CD4-positive, CD25-positive, alpha-beta regulatory T cell (primary cell): ENCODE data around the gene CRKL. TPM values are rescaled to one million over a fixed set of nuclear protein-coding genes. Genes with fewer than 3 reads are reported as not detected.

Source experiments
- ATAC-seq, 2 donors: fragments of 150-1000 bp; cut with Tn5 transposase; one replicate each; pipeline ENCODE4 v1.10.0; 2021; ENCODE audit warnings: low read depth in 2 of 2, moderate number of reproducible peaks in 2 of 2, moderate library complexity in 1 of 2
- DNase-seq, 3 donors: peaks; one replicate each; pipeline versions ENCODE4 v3.0.0 to v3.0.0-alpha.2; 2012 to 2022; ENCODE audit warnings: mixed read lengths in 1 of 3
- H3K27ac ChIP-seq: one replicate; pipeline ENCODE4 v1.7.0; 2013; ENCODE audit warnings: mild to moderate bottlenecking, low read length; ENCODE audit not compliant: insufficient read depth, poor library complexity, severe bottlenecking
- H3K27me3 ChIP-seq: one replicate; pipeline ENCODE4 v1.7.0; 2013; ENCODE audit warnings: low read length; ENCODE audit not compliant: control insufficient read depth, insufficient read depth
- H3K36me3 ChIP-seq: one replicate; pipeline ENCODE4 v1.7.0; 2013; ENCODE audit warnings: mild to moderate bottlenecking, low read length, moderate library complexity; ENCODE audit not compliant: control insufficient read depth, insufficient read depth
- H3K4me1 ChIP-seq: 2 replicates; pipeline ENCODE4 v1.7.0; 2013; ENCODE audit warnings: mild to moderate bottlenecking, low read length; ENCODE audit not compliant: insufficient read depth, control insufficient read depth, poor library complexity, severe bottlenecking
- H3K4me3 ChIP-seq: one replicate; pipeline ENCODE4 v1.7.0; 2013; ENCODE audit warnings: low read depth, mild to moderate bottlenecking, low read length, moderate library complexity
- H3K9me3 ChIP-seq, 2 experiments: 1 replicate in 1 of 2; 2 replicates in 1 of 2; pipeline ENCODE4 v1.7.0; 2013; ENCODE audit warnings: low read length in 2 of 2, mild to moderate bottlenecking in 1 of 2, moderate library complexity in 1 of 2; ENCODE audit not compliant: control insufficient read depth in 2 of 2
- H3K27ac Mint-ChIP-seq, 3 donors: one replicate each; pipeline ENCODE4 v1.8.0; 2020 to 2022; ENCODE audit warnings: mild to moderate bottlenecking in 3 of 3, mixed read lengths in 3 of 3, moderate library complexity in 2 of 3
- H3K27me3 Mint-ChIP-seq: one replicate; pipeline ENCODE4 v1.8.0; 2022; ENCODE audit warnings: mild to moderate bottlenecking, mixed read lengths
- H3K36me3 Mint-ChIP-seq: one replicate; pipeline ENCODE4 v1.8.0; 2020; ENCODE audit warnings: mixed read lengths
- H3K4me1 Mint-ChIP-seq, 4 donors: one replicate each; pipeline ENCODE4 v1.8.0; 2020 to 2022; ENCODE audit warnings: mixed read lengths in 4 of 4, mild to moderate bottlenecking in 1 of 4
- H3K4me3 Mint-ChIP-seq, 4 donors: one replicate each; pipeline ENCODE4 v1.8.0; 2020 to 2022; ENCODE audit warnings: mild to moderate bottlenecking in 4 of 4, mixed read lengths in 4 of 4, moderate library complexity in 3 of 4
- H3K9me3 Mint-ChIP-seq, 7 donors: one replicate each; pipeline ENCODE4 v1.8.0; 2020 to 2022; ENCODE audit warnings: mixed read lengths in 7 of 7, mild to moderate bottlenecking in 3 of 7, moderate library complexity in 2 of 7
- polyA plus RNA-seq, 4 donors: library from polyadenylated mRNA; unstranded; fragments of 300-500 nt; fragmentation: Illumina TruSeq; gene quantifications; one replicate each; pipeline ENCODE4 v1.2.3, GENCODE V29; 2021
- total RNA-seq: library from RNA; stranded (reverse); gene quantifications from one replicate; pipeline ENCODE4 v1.2.3, GENCODE V29; 2022

CRKL gene
- total and polyA plus RNA-seq, 5 donors from 2014 or later = 41.7 to 61.4 (median 53.1) TPM

DNA sequence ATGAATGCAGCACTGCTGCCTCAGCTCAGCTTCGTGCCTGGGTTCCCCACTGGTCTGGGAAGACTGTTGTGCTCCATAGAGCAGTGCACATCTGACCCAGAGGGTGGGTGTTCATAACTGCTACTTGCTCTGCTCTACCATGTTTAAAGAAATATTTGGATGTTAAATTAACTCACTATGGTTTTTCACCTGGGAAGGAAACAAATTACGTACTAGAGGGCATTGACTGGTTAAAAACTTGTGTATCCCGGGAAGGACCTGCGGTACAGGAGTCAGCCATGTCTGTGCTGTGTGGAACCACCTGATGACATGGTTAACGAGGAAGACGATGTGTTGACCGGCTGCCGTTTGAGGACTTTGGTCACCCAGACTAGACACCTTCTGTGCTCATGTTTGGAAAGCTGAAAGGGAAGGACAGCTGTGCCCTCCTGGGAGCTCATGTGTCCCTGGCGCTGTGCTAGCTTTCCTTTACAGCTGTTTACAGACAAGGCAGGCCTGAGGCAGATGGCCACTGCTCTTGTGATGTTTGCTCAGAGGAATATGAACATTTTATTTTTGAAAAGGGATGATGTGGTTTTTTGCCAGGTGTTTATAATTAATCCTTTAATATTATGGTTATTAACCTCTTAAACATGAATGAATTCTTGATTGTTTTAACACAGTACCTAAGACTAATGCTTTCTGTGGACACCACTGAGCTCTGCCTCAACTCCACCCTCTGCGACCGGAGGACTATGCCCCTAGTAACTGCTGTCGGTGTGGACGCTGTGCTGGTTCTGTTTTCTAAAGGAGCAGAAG is 35.5 kb downstream of the CRKL start:
- Mint-ChIP-seq H3K27me3 (peaks cover 7% of the 10 kb centered on the region), H3K4me3 (no peak overlapping the region), H3K36me3 (peaks cover 15% of the 10 kb centered on the region), H3K4me1 (peaks cover 5 to 25% (median 15%) of the 10 kb centered on the region in 4 donors), H3K9me3 (no peaks in the 10 kb centered on the region), H3K27ac (no peak overlapping the region)
- Histone ChIP-seq H3K27me3 (no peaks in the 10 kb centered on the region), H3K27ac (no peak overlapping the region), H3K4me1 (peaks cover 12% of the 10 kb centered on the region), H3K36me3 (peaks cover 51% of the 10 kb centered on the region), H3K9me3 (no peaks in the 10 kb centered on the region), H3K4me3 (no peak overlapping the region)
- no peak for ATAC-seq
- DNase-seq = no peak

DNA sequence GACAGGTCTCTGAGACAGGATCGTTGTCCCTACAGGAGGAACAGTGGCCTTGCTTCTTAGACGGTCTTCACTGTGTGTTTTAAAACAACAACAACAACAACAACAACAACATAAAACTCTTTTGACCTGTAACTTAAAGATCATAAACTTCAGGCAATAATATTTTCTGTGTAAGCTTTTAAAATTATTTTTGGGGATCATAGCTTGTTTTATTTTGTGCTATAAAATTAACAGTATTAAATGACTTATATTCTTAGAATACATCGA is 36.1 kb downstream of the CRKL start:
- peaks cover 17% of the 10 kb centered on the region for H3K4me1 ChIP-seq
- Mint-ChIP-seq H3K36me3 (peaks cover 15% of the 10 kb centered on the region), H3K27me3 (peaks cover 12% of the 10 kb centered on the region), H3K4me3 (no peak overlapping the region), H3K9me3 (no peaks in the 10 kb centered on the region), H3K27ac (no peak overlapping the region), H3K4me1 (peaks cover under 1 to 24% (median 10%) of the 10 kb centered on the region in 4 donors)
- no peak overlapping the region for H3K4me3 ChIP-seq
- peaks cover 51% of the 10 kb centered on the region for H3K36me3 ChIP-seq
- H3K9me3 ChIP-seq = no peaks in the 10 kb centered on the region
- no peak for ATAC-seq
- no peaks in the 10 kb centered on the region for H3K27me3 ChIP-seq
- no peak for DNase-seq
- no peak overlapping the region for H3K27ac ChIP-seq

DNA sequence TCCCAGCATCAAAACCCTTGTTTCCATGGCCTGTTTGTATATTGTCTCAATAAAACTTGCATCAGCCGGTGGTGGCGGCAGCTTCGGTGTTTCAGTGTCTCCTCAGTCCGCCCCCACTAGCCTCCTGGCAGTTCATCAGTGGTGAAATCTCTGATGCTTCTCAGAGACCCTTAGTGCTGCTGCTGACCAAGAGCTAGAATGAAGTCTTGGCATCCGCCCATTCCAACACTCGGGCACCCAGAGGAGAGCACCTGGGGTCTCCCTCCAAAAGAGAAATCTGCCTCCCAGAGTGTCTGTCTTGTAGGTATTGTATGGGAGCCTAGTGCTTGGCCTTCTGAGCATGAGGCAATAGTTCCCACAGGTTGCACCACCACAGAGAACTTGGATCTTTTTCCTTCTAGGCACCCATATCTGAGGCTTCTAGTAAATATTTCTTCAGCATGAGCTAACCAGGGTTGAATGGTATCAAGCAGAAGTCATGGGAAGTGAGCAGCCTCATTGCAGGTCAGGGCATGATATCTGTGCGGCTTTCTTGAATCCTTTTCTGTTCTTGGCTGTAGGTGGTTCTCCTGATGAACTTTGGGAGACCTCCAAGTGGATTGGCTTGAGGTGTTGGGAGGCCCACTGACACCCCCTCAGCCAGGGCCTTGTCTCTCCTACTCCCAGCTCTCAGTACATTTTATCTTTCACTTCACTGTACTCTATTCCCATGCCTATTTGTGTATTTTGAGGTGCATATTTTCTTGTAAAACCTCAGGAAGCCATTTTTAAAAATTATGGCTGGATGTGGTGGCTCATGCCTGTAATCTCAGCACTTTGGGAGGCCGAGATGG is 36.7 kb downstream of the CRKL start:
- no peak for ATAC-seq
- Mint-ChIP-seq H3K27me3 (peaks cover 17% of the 10 kb centered on the region), H3K9me3 (no peaks in the 10 kb centered on the region), H3K27ac (peak overlapping the region in 1 of 3 donors; percentile 57), H3K36me3 (peaks cover 15% of the 10 kb centered on the region), H3K4me3 (no peak overlapping the region), H3K4me1 (peaks cover 0 to 22% (median 8%) of the 10 kb centered on the region in 4 donors)
- no peak for DNase-seq
- Histone ChIP-seq H3K27me3 (no peaks in the 10 kb centered on the region), H3K4me3 (no peak overlapping the region), H3K4me1 (peaks cover 17% of the 10 kb centered on the region), H3K9me3 (no peaks in the 10 kb centered on the region), H3K36me3 (peaks cover 51% of the 10 kb centered on the region), H3K27ac (no peak overlapping the region)

DNA sequence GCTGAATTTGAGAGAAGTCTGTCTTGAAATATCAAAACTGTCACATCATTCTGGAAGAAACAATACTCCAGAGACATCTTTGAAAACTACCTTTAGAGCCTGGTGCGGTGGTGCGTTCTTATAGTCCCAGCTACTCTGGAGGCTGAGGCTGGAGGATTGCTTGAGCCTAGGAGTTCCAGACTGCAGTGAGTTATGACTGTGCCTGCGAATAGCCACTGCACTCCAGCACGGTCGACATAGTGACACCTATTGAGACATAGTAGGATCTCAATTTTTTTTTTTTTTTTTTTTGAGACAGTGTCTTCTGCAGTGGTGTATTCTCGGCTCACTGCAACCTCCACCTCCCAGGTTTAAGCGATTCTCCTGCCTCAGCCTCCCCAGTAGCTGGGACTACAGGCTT is 38.3 kb downstream of the CRKL start:
- Histone ChIP-seq H3K36me3 (peaks cover 36% of the 10 kb centered on the region), H3K27me3 (no peaks in the 10 kb centered on the region), H3K9me3 (no peaks in the 10 kb centered on the region), H3K4me1 (peaks cover 17% of the 10 kb centered on the region), H3K4me3 (no peak overlapping the region), H3K27ac (no peak overlapping the region)
- H3K4me1 Mint-ChIP-seq = peaks cover 0 to 9% (median under 1%) of the 10 kb centered on the region in 4 donors
- ATAC-seq (no peak), DNase-seq (no peak)
- H3K27me3 Mint-ChIP-seq = peaks cover 24% of the 10 kb centered on the region
- peaks cover 6% of the 10 kb centered on the region for H3K36me3 Mint-ChIP-seq
- H3K4me3 Mint-ChIP-seq = no peak overlapping the region
- H3K9me3 Mint-ChIP-seq = peaks cover 0 to 1% (median 0%) of the 10 kb centered on the region in 7 donors
- H3K27ac Mint-ChIP-seq = no peak overlapping the region

DNA sequence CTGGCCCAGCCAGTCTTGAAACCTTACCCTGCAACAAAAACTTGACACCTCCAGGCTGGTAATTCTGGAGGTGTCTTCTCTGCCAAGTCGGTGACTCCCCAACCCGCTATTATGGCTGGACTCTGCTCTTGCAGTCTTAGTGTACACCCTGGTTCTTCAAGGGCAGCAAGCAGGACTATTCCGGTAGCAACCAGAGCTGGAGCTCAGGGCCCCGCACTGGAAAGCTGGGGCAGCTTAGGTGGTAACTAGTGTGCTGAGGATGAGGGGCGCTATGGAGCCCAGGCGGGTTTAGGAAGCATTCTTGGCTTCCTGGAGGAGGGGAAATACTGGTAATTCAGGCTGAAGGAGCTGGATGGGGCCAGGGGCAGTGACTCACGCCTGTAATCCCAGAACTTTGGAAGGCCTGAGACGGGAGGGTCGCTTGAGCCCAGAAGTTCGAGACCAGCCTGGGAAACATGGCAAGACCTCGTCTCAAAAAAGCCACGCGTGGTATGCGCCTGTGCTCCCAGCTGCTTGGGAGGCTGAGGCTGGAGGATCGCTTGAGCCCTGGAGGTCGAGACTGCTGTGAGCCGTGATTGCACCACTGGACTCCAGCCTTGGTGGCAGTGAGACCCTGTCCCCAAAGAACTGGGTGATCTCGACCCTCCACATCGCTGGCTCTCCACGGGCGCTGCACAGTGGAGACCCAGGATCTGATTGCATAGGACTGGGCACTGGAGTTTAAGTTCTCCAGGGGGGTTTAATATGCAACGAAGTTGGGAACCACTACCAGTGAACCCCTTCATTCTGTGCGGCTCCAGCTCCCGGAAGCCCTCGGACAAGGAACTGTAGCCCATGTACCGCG is 39.3 kb downstream of the CRKL start:
- Histone ChIP-seq H3K4me3 (no peak overlapping the region), H3K27me3 (no peaks in the 10 kb centered on the region), H3K9me3 (no peaks in the 10 kb centered on the region), H3K36me3 (peaks cover 26% of the 10 kb centered on the region), H3K4me1 (peaks cover 17% of the 10 kb centered on the region), H3K27ac (no peak overlapping the region)
- Mint-ChIP-seq H3K4me3 (peak overlapping the region in 3 of 4 donors; percentile 30 to 52 (median 39)), H3K9me3 (peaks cover 0 to 1% (median 0%) of the 10 kb centered on the region in 7 donors), H3K27ac (no peak overlapping the region), H3K27me3 (peaks cover 29% of the 10 kb centered on the region), H3K4me1 (peaks cover 0 to 9% (median under 1%) of the 10 kb centered on the region in 4 donors), H3K36me3 (peaks cover 6% of the 10 kb centered on the region)
- DNase-seq (no peak), ATAC-seq (no peak)

DNA sequence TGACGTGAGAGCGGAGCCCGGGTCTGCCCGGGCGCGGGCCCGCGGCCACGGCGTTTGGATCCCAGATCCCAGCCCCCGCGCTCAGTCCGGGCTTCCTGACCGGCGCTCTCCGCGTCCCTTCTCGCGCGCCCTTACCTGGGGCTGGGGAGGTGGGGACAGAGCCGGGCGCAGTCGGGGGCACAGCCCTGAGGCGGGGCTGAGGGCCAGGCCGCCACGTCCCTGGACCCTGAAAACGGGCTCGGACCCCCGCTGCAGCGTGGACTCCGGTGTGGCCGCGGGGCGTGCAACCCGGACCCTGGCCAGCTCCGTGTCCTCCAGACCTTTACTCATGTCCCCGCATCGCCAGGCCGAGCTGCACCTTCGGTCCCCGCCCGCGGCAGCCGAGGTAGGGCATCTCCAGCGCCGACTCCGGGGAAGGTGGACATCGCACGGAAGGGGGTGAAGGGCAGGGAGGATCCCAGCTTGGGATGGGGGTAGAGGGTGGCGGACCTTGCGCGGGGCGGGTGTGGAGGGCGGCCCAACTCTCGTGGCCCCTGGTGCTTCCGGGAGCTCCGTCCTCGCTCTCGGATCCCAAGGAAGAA is 40.0 kb downstream of the CRKL start:
- no peak overlapping the region for H3K4me3 ChIP-seq
- ATAC-seq (no peak), DNase-seq (no peak)
- H3K4me1 Mint-ChIP-seq = peaks cover 0 to 13% (median 2%) of the 10 kb centered on the region in 4 donors
- no peaks in the 10 kb centered on the region for H3K9me3 ChIP-seq
- H3K27ac Mint-ChIP-seq = no peak overlapping the region
- H3K4me3 Mint-ChIP-seq = peak overlapping the region in 1 of 4 donors; percentile 77
- peaks cover 6% of the 10 kb centered on the region for H3K36me3 Mint-ChIP-seq
- no peak overlapping the region for H3K27ac ChIP-seq
- peaks cover 36% of the 10 kb centered on the region for H3K27me3 Mint-ChIP-seq
- peaks cover 19% of the 10 kb centered on the region for H3K36me3 ChIP-seq
- H3K9me3 Mint-ChIP-seq = peaks cover 0 to 1% (median 0%) of the 10 kb centered on the region in 7 donors
- H3K27me3 ChIP-seq = no peaks in the 10 kb centered on the region
- peaks cover 17% of the 10 kb centered on the region for H3K4me1 ChIP-seq
